A549 (cell line): ENCODE results near the gene IL21R.

Experiments
- CHD2 ChIP-seq: fragments of 150-350 bp; IDR thresholded peaks from 2 replicates; pipeline ENCODE4 v1.6.1; 2014; ENCODE audit warnings: low read length; ENCODE audit not compliant: partially characterized antibody
- EP300 ChIP-seq, 2 experiments: fragments of >200 bp; sonication (Bioruptor Twin); formaldehyde crosslinking; IDR thresholded peaks; 2 replicates in 1 of 2; 3 replicates in 1 of 2; pipeline ENCODE4 v1.6.1; 2016 to 2017
- HOXA7 ChIP-seq: fragments of 250-450 bp; sonication (Bioruptor Pico); IDR thresholded peaks from 2 replicates; pipeline ENCODE4 v1.5.0; 2020; ENCODE audit warnings: mild to moderate bottlenecking, moderate library complexity
- JUNB ChIP-seq: fragments of >200 bp; sonication (Bioruptor Twin); formaldehyde crosslinking; IDR thresholded peaks from 2 replicates; pipeline ENCODE4 v1.6.1; 2016
- MYC ChIP-seq: IDR thresholded peaks from 2 replicates; pipeline ENCODE4 v1.6.1; 2012; ENCODE audit warnings: mild to moderate bottlenecking, inconsistent platforms, low read length, improper control_type of control experiment, borderline replicate concordance
- POLR2A ChIP-seq: IDR thresholded peaks from 2 replicates; pipeline ENCODE4 v1.6.1; 2012; ENCODE audit warnings: mild to moderate bottlenecking, low read length
- POLR2AphosphoS2 ChIP-seq: conservative IDR thresholded peaks from 2 replicates; pipeline ENCODE4 v1.6.1; 2012; ENCODE audit warnings: low read length, improper control_type of control experiment, inconsistent platforms
- RCOR1 ChIP-seq: fragments of 150-350 bp; IDR thresholded peaks from 2 replicates; pipeline ENCODE4 v1.6.1; 2014; ENCODE audit warnings: antibody characterized with exemption, low read length, low read depth
- RFX5 ChIP-seq: fragments of 450-650 bp; IDR thresholded peaks from 2 replicates; pipeline ENCODE4 v1.7.1; 2014; ENCODE audit warnings: antibody characterized with exemption, mild to moderate bottlenecking, moderate library complexity
- SREBF2 ChIP-seq: fragments of 450-650 bp; IDR thresholded peaks from 2 replicates; pipeline ENCODE4 v1.6.1; 2014; ENCODE audit warnings: mild to moderate bottlenecking, moderate library complexity
- TF ChIP-seq, protein P1 (sequence below): fragments of >200 bp; sonication (Bioruptor Twin); formaldehyde crosslinking; IDR thresholded peaks from 3 replicates; pipeline ENCODE4 v1.5.1; 2016
- TF ChIP-seq, protein P2 (sequence below): fragments of 450-650 bp; IDR thresholded peaks from 2 replicates; pipeline ENCODE4 v1.6.1; 2014; ENCODE audit warnings: antibody characterized with exemption

DNA sequence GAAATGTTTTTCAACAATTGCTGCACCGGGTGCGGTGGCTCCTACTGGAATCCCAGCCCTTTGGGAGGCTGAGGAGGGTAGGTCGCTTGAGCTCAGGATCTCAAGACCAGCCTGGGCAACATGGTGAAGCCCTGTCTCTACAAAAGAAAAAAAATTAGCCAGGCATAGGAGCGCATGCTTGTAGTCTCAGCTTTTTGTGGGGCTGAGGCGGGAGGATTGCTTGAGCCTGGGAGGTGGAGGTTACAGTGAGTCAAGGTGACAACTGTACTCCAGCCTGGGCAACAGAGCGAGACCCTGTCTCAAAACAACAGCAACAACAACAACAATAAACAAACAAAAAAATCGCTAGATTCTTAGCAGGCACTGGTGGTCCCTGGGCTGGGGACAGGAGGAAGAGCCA lies 28.5 kb downstream of the IL21R start:
- TF ChIP-seq, protein P1, sequence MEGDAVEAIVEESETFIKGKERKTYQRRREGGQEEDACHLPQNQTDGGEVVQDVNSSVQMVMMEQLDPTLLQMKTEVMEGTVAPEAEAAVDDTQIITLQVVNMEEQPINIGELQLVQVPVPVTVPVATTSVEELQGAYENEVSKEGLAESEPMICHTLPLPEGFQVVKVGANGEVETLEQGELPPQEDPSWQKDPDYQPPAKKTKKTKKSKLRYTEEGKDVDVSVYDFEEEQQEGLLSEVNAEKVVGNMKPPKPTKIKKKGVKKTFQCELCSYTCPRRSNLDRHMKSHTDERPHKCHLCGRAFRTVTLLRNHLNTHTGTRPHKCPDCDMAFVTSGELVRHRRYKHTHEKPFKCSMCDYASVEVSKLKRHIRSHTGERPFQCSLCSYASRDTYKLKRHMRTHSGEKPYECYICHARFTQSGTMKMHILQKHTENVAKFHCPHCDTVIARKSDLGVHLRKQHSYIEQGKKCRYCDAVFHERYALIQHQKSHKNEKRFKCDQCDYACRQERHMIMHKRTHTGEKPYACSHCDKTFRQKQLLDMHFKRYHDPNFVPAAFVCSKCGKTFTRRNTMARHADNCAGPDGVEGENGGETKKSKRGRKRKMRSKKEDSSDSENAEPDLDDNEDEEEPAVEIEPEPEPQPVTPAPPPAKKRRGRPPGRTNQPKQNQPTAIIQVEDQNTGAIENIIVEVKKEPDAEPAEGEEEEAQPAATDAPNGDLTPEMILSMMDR = no peak
- TF ChIP-seq POLR2AphosphoS2 (no peak), EP300 (IDR thresholded peaks at IDR 0.05) (no peak), CHD2 (no peak), HOXA7 (CRISPR knock-in tag) (no peak), RFX5 (no peak), POLR2A (no peak), MYC (no peak), RCOR1 (no peak), SREBF2 (no peak), JUNB (no peak)
- TF ChIP-seq, protein P2, sequence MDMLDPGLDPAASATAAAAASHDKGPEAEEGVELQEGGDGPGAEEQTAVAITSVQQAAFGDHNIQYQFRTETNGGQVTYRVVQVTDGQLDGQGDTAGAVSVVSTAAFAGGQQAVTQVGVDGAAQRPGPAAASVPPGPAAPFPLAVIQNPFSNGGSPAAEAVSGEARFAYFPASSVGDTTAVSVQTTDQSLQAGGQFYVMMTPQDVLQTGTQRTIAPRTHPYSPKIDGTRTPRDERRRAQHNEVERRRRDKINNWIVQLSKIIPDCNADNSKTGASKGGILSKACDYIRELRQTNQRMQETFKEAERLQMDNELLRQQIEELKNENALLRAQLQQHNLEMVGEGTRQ = no peak
